Keratinocyte (primary cell): ENCODE data around the gene ORM2. TPM values are rescaled to one million over a fixed set of nuclear protein-coding genes. Genes with fewer than 3 reads are reported as not detected.
A peak's percentile ranks its signal among the peaks of the same experiment; 100 is the strongest.

ENCODE experiments used
- DNase-seq: peaks from one replicate; pipeline ENCODE4 v3.0.0-alpha.2; 2011; ENCODE audit warnings: low read depth, missing footprints, low spot score
- FAIRE-seq: peaks from 2 replicates; lab custom pipeline; 2011; peaks lifted over from hg19 to GRCh38; lab: Jason Lieb, UNC
- H2AFZ ChIP-seq: 2 replicates; pipeline ENCODE4 v1.6.0; 2012; ENCODE audit warnings: low read length, control low read depth, inconsistent platforms; ENCODE audit not compliant: control insufficient read depth
- H3K27ac ChIP-seq: 2 replicates; pipeline ENCODE4 v1.5.1; 2011; ENCODE audit warnings: low read length; ENCODE audit not compliant: control insufficient read depth, insufficient read depth
- H3K27me3 ChIP-seq: 3 replicates; pipeline ENCODE4 v1.6.0; 2011; ENCODE audit warnings: low read length; ENCODE audit not compliant: control insufficient read depth, insufficient read depth; ENCODE audit errors: extremely low read depth
- H3K36me3 ChIP-seq, 2 experiments: 2 replicates in 1 of 2; 3 replicates in 1 of 2; pipeline ENCODE4 v1.5.1; 2011; ENCODE audit warnings: low read length in 2 of 2, mild to moderate bottlenecking in 1 of 2; ENCODE audit not compliant: control insufficient read depth in 2 of 2, insufficient read depth in 2 of 2; ENCODE audit errors: extremely low read depth in 1 of 2
- H3K4me1 ChIP-seq: 3 replicates; pipeline ENCODE4 v1.5.1; 2011; ENCODE audit warnings: low read length; ENCODE audit not compliant: control insufficient read depth, insufficient read depth; ENCODE audit errors: extremely low read depth
- H3K4me2 ChIP-seq: 3 replicates; pipeline ENCODE4 v1.6.0; 2011; ENCODE audit warnings: low read depth, low read length; ENCODE audit not compliant: control insufficient read depth, insufficient read depth; ENCODE audit errors: extremely low read depth
- H3K4me3 ChIP-seq, 3 experiments: fragments of 200-600 bp in 1 of 3; sonication (generic) in 1 of 3; 2 replicates in 2 of 3; 3 replicates in 1 of 3; pipeline ENCODE4 v1.5.1; 2011 to 2016; ENCODE audit warnings: low read length in 3 of 3, mild to moderate bottlenecking in 3 of 3, control low read depth in 2 of 3, inconsistent platforms in 1 of 3, low read depth in 1 of 3, mixed read lengths in 1 of 3, mixed run types in 1 of 3, moderate library complexity in 1 of 3; ENCODE audit not compliant: control insufficient read depth in 2 of 3, insufficient read depth in 2 of 3; ENCODE audit errors: extremely low read depth in 1 of 3
- H3K79me2 ChIP-seq: 2 replicates; pipeline ENCODE4 v1.6.0; 2012; ENCODE audit warnings: low read length; ENCODE audit not compliant: control insufficient read depth, insufficient read depth
- H3K9ac ChIP-seq: 3 replicates; pipeline ENCODE4 v1.6.0; 2011; ENCODE audit warnings: low read length; ENCODE audit not compliant: control insufficient read depth, insufficient read depth; ENCODE audit errors: extremely low read depth
- H3K9me1 ChIP-seq: 3 replicates; pipeline ENCODE4 v1.6.0; 2011; ENCODE audit warnings: low read length; ENCODE audit not compliant: control insufficient read depth, insufficient read depth; ENCODE audit errors: extremely low read depth
- H3K9me3 ChIP-seq: 2 replicates; pipeline ENCODE4 v1.5.1; 2012; ENCODE audit warnings: low read depth, low read length; ENCODE audit not compliant: control insufficient read depth
- H4K20me1 ChIP-seq: 3 replicates; pipeline ENCODE4 v1.6.0; 2011; ENCODE audit warnings: low read length; ENCODE audit not compliant: control insufficient read depth, insufficient read depth; ENCODE audit errors: extremely low read depth
- EZH2 ChIP-seq: IDR thresholded peaks from one replicate; pipeline ENCODE4 v1.6.1; 2012; ENCODE audit warnings: inconsistent platforms, mild to moderate bottlenecking, low read length, moderate library complexity
- dilution Hi-C: fragments of 300-500 bp; cut with MboI; formaldehyde crosslinking; loops from one replicate; pipeline ENCODE4 v1.7.0; 2020; ENCODE audit warnings: low sequenced_read_pairs; ENCODE audit not compliant: extremely low pct_ligation_motif_present
- polyA plus RNA-seq, 5 experiments: library from polyadenylated mRNA; depleted of rRNA in 3 of 5; stranded (reverse) in 3 of 5; stranded (forward) in 1 of 5; unstranded in 1 of 5; fragments of >200 nt; gene quantifications; 1 replicate in 1 of 5; 2 replicates in 3 of 5; 3 replicates in 1 of 5; pipeline versions ENCODE4 v1.2.1 to v1.2.3, GENCODE V29; 2011 to 2012; ENCODE audit warnings: missing spikeins in 2 of 5, low read depth in 1 of 5, low replicate concordance in 1 of 5
- TF ChIP-seq, protein P1 (sequence below), 3 experiments: IDR thresholded peaks in 1 of 3; conservative IDR thresholded peaks in 1 of 3; optimal IDR thresholded peaks in 1 of 3; 2 replicates in 2 of 3; 3 replicates in 1 of 3; pipeline versions ENCODE3 to v1.5.1; 2011; ENCODE audit warnings: low read length in 3 of 3, mild to moderate bottlenecking in 3 of 3, moderate library complexity in 2 of 3, control low read depth in 1 of 3, inconsistent platforms in 1 of 3; ENCODE audit not compliant: insufficient read depth in 2 of 3; ENCODE audit errors: extremely low read depth in 1 of 3

Gene ORM2
- polyA plus RNA-seq, 1 donor (not counting 4 experiments of a cell fraction or from before 2014, with no cell fraction given): not detected

DNA sequence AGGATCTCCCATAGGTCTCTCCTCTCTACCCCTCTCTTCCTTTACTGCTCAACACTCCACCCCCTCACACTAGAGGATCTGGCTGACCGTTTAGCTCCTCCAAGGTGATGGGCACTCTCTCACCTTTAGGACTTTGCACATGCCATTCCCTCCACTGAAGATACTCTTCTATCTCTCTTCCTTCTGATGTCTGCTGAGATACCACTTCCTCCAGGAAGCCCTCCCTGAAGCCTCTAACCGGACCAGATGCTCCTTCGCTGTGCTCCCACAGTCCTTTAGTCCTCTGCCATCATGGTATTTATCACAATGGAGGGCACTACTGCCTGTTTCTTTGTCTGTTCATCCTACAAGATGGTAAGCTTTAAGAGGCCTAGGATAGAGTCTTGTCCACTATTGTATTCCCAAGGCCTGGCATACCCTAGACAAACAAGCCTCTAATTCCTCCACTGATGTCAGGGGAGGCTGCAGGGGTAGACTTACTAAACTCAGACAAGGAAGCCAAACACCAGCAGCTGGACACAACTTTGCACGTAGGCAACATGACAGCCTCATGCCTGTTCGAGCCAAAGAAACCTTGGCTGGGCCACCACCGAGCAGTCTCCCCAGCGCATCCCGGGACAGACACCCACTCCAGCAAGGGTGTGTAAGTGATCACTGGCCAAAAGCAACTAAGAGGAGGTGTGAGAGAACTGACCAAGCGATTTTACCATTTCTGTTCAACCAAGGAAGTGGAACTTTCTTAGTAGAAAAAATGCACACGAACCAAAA lies 20.2 kb downstream of the ORM2 start:
- no peak for DNase-seq
- no peak overlapping the region for H3K4me2 ChIP-seq
- no peaks in the 10 kb centered on the region for H3K9me1 ChIP-seq
- H3K9ac ChIP-seq: no peak overlapping the region
- no peak overlapping the region for H2AFZ ChIP-seq
- H3K27ac ChIP-seq: peak overlapping the region; percentile 51
- no peaks in the 10 kb centered on the region for H4K20me1 ChIP-seq
- H3K4me3 ChIP-seq: no peak overlapping the region
- peaks cover 3 to 10% of the 10 kb centered on the region in 2 experiments for H3K36me3 ChIP-seq
- H3K9me3 ChIP-seq: no peaks in the 10 kb centered on the region
- no peaks in the 10 kb centered on the region for H3K79me2 ChIP-seq
- H3K27me3 ChIP-seq: no peaks in the 10 kb centered on the region
- peaks cover 15% of the 10 kb centered on the region for H3K4me1 ChIP-seq
- dilution Hi-C loops: no loop called here
- peak; percentile 32 for FAIRE-seq
- TF ChIP-seq, protein P1, sequence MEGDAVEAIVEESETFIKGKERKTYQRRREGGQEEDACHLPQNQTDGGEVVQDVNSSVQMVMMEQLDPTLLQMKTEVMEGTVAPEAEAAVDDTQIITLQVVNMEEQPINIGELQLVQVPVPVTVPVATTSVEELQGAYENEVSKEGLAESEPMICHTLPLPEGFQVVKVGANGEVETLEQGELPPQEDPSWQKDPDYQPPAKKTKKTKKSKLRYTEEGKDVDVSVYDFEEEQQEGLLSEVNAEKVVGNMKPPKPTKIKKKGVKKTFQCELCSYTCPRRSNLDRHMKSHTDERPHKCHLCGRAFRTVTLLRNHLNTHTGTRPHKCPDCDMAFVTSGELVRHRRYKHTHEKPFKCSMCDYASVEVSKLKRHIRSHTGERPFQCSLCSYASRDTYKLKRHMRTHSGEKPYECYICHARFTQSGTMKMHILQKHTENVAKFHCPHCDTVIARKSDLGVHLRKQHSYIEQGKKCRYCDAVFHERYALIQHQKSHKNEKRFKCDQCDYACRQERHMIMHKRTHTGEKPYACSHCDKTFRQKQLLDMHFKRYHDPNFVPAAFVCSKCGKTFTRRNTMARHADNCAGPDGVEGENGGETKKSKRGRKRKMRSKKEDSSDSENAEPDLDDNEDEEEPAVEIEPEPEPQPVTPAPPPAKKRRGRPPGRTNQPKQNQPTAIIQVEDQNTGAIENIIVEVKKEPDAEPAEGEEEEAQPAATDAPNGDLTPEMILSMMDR (optimal IDR thresholded peaks at IDR 0.05 in 1 of 3, IDR thresholded peaks at IDR 0.05 in 1 of 3, conservative IDR thresholded peaks at IDR 0.05 in 1 of 3; ENCODE audit: extremely low read depth in 1 of 3, insufficient read depth in 2 of 3, low read length in 3 of 3): no peak
- no peak for TF ChIP-seq EZH2

DNA sequence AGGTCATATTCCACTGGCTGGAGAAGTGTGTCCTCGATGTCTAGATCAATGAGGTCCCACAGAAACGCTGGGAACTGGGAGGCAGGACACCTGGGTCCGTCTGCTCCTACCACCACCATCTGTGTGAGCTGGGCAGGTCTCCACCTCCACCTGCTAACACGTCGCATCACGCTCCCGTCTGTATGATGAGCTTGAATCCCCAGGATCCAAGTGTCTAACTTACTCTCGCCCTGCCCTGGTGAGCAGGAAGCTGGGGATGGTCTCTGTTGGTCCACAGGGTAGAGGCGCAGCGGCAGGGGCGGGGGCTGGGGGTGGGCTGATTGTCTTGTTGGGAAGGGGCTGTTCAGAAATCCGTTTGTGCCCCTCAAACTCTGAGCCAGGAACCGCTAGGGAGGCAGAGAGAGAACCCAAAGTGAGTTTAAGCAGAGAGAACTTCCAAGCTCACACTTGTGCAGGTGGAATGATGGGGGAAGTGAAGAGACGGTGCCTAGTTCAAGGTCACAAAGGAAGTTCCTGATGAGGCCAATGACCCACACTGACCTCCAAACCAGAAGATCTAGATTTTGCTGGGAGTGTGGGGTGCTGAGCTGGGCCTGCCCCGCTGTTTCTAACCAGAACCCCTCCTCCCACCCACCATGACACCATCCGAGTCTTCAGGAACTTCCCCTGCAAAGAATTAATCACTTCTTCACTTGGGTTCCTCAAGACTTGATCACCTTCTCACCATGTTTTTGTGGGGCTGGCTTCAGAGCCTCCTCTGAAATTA lies 21.1 kb downstream of the ORM2 start:
- no peaks in the 10 kb centered on the region for H3K79me2 ChIP-seq
- no peak overlapping the region for H3K9ac ChIP-seq
- TF ChIP-seq EZH2: no peak
- TF ChIP-seq, protein P1 (optimal IDR thresholded peaks at IDR 0.05 in 1 of 3, IDR thresholded peaks at IDR 0.05 in 1 of 3, conservative IDR thresholded peaks at IDR 0.05 in 1 of 3; ENCODE audit: extremely low read depth in 1 of 3, insufficient read depth in 2 of 3, low read length in 3 of 3): no peak
- dilution Hi-C loops: no loop called here
- peaks cover 1 to 10% of the 10 kb centered on the region in 2 experiments for H3K36me3 ChIP-seq
- no peaks in the 10 kb centered on the region for H4K20me1 ChIP-seq
- H2AFZ ChIP-seq: no peak overlapping the region
- no peaks in the 10 kb centered on the region for H3K27me3 ChIP-seq
- no peak overlapping the region for H3K4me3 ChIP-seq
- no peak for FAIRE-seq
- H3K4me2 ChIP-seq: no peak overlapping the region
- no peaks in the 10 kb centered on the region for H3K9me1 ChIP-seq
- H3K9me3 ChIP-seq: no peaks in the 10 kb centered on the region
- DNase-seq: no peak
- peaks cover 15% of the 10 kb centered on the region for H3K4me1 ChIP-seq
- H3K27ac ChIP-seq: no peak overlapping the region
